Osteocyte (in vitro differentiated cells): ENCODE data around the gene EMILIN1. TPM values are rescaled to one million over a fixed set of nuclear protein-coding genes. Genes with fewer than 3 reads are reported as not detected.

Source experiments
- DNase-seq: peaks from one replicate; pipeline ENCODE4 v3.0.0; 2021; ENCODE audit warnings: mixed read lengths; ENCODE audit not compliant: unreplicated experiment; ENCODE audit errors: extremely low spot score
- H3K27ac Mint-ChIP-seq: one replicate; pipeline ENCODE4 v1.8.0; 2021; ENCODE audit warnings: mild to moderate bottlenecking, mixed read lengths; ENCODE audit not compliant: unreplicated experiment
- H3K27me3 Mint-ChIP-seq: one replicate; pipeline ENCODE4 v1.8.0; 2021; ENCODE audit warnings: mixed read lengths; ENCODE audit not compliant: unreplicated experiment
- H3K36me3 Mint-ChIP-seq: one replicate; pipeline ENCODE4 v1.8.0; 2021; ENCODE audit warnings: mixed read lengths; ENCODE audit not compliant: unreplicated experiment
- H3K4me1 Mint-ChIP-seq: one replicate; pipeline ENCODE4 v1.8.0; 2021; ENCODE audit warnings: mixed read lengths; ENCODE audit not compliant: unreplicated experiment
- H3K4me3 Mint-ChIP-seq: one replicate; pipeline ENCODE4 v1.8.0; 2021; ENCODE audit warnings: mild to moderate bottlenecking, moderate library complexity, mixed read lengths; ENCODE audit not compliant: unreplicated experiment
- H3K9me3 Mint-ChIP-seq: one replicate; pipeline ENCODE4 v1.8.0; 2021; ENCODE audit warnings: mixed read lengths; ENCODE audit not compliant: unreplicated experiment
- CTCF ChIP-seq: fragments of 200-600 bp; sonication (generic); IDR thresholded peaks from 2 replicates; pipeline ENCODE4 v1.5.0; 2021; ENCODE audit warnings: antibody characterized with exemption, mild to moderate bottlenecking, moderate library complexity
- total RNA-seq: library from RNA; stranded (reverse); gene quantifications from 2 replicates; pipeline ENCODE4 v1.2.1, GENCODE V29; 2021

The EMILIN1 gene
- total RNA-seq, 1 donor from 2014 or later, result 206 TPM

GRCh38 chr2:27041752-27042151 is 36.7 kb upstream of the EMILIN1 start:
- Mint-ChIP-seq H3K4me1 (peaks cover 2% of the 10 kb centered on the region), H3K4me3 (no peak overlapping the region), H3K27me3 (no peaks in the 10 kb centered on the region), H3K9me3 (no peaks in the 10 kb centered on the region), H3K36me3 (peaks cover 28% of the 10 kb centered on the region), H3K27ac (no peak overlapping the region)
- no peak for DNase-seq
- TF ChIP-seq CTCF, result no peak

- H3K4me1 Mint-ChIP-seq, result peaks cover 2% of the 10 kb centered on the region
- no peak overlapping the region for H3K27ac Mint-ChIP-seq
- peaks cover 24% of the 10 kb centered on the region for H3K36me3 Mint-ChIP-seq
- TF ChIP-seq CTCF, result no peak
- H3K4me3 Mint-ChIP-seq, result no peak overlapping the region
- DNase-seq, result no peak
- no peaks in the 10 kb centered on the region for H3K27me3 Mint-ChIP-seq
- H3K9me3 Mint-ChIP-seq, result no peaks in the 10 kb centered on the region
These were observed 36.2 kb upstream of the EMILIN1 start for GRCh38 chr2:27042159-27042661.

- no peak for DNase-seq
- Mint-ChIP-seq H3K27me3 (no peaks in the 10 kb centered on the region), H3K27ac (no peak overlapping the region), H3K4me3 (no peak overlapping the region), H3K4me1 (peaks cover 2% of the 10 kb centered on the region), H3K36me3 (peaks cover 22% of the 10 kb centered on the region), H3K9me3 (no peaks in the 10 kb centered on the region)
- no peak for TF ChIP-seq CTCF
These were observed 35.3 kb upstream of the EMILIN1 start for GRCh38 chr2:27042985-27043634.

- no peak for DNase-seq
- peaks cover 17% of the 10 kb centered on the region for H3K4me1 Mint-ChIP-seq
- peak overlapping the region; percentile 96 for H3K4me3 Mint-ChIP-seq
- H3K36me3 Mint-ChIP-seq, result peaks cover 6% of the 10 kb centered on the region
- peak overlapping the region; percentile 100 for H3K27ac Mint-ChIP-seq
- no peaks in the 10 kb centered on the region for H3K27me3 Mint-ChIP-seq
- no peaks in the 10 kb centered on the region for H3K9me3 Mint-ChIP-seq
- no peak for TF ChIP-seq CTCF
These were observed 28.8 kb upstream of the EMILIN1 start for GRCh38 chr2:27049422-27050280.
